ENCODE data around the gene SASH1. TPM values are rescaled to one million over a fixed set of nuclear protein-coding genes. Genes with fewer than 3 reads are reported as not detected.

Gene SASH1
- total RNA-seq, 1 donor from 2014 or later = 0.86 TPM

DNA sequence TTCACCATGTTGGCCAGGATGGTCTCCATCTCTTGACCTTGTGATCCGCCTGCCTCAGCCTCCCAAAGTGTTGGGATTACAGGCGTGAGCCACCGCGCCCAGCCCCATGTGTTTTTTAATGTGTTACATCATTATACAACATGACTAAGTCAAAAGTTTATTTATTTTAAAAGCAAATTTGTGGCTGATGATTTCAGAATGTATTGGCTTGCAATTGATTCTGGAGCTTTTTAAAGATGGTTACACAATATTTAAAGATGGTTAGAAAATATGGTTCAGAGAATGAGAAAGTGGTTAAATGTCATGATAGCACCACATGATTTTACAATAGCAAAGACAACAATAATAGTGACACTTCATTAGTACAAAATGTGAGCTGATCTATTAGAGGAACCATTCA, 80.5 kb downstream of the SASH1 start:
- H3K9me3 Mint-ChIP-seq = no peaks in the 10 kb centered on the region

DNA sequence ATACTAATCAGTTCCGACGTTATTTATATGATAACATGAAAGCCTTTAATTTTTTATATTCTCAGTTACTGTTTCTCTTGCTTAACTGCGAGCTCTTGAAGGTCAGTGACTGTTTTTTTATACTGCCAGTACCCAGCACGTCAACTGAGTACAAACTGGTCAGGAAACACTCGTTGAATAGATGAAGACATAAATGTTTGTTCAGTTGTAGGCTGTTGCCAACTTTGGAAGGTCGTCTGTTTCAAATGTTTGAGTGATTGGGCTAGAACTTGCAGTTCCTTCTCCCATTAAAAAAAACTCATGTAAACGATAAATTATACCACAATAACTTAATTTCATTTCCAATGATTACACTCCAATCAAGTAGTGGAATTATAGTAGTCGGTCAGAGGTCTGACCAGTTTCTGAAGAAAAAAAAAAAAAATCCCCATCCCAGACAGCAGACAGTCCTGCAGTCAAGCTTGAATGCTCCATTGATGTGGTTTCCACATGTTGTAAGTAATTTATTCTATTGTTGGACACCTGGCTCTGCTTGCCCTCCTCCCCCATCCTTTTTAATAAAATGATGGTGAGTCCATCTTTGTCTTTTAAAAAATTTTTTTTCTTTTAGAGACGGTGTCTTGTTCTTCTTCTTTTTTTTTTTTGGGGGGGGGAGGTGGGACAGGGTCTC, 81.1 kb downstream of the SASH1 start:
- peaks cover 4% of the 10 kb centered on the region for H3K4me1 Mint-ChIP-seq (ENCODE audit: low read depth)
- H3K36me3 Mint-ChIP-seq (ENCODE audit: low read depth) = no peaks in the 10 kb centered on the region
- intact Hi-C loops (cut with micrococcal nuclease) = no loop called here
- peaks cover 28% of the 10 kb centered on the region for H3K27me3 Mint-ChIP-seq (ENCODE audit: insufficient read depth)
- DNase-seq (ENCODE audit: low spot score) = no peak
- H3K4me3 Mint-ChIP-seq = no peak overlapping the region
- no peaks in the 10 kb centered on the region for H3K9me3 Mint-ChIP-seq
- no peak overlapping the region for H3K27ac Mint-ChIP-seq

More for the DNA sequence above, 80.5 kb downstream of the SASH1 start:
- Mint-ChIP-seq H3K27ac (no peak overlapping the region), H3K4me1 (ENCODE audit: low read depth) (peaks cover 4% of the 10 kb centered on the region), H3K4me3 (no peak overlapping the region), H3K27me3 (ENCODE audit: insufficient read depth) (peaks cover 28% of the 10 kb centered on the region), H3K36me3 (ENCODE audit: low read depth) (no peaks in the 10 kb centered on the region)
- DNase-seq (ENCODE audit: low spot score) = no peak
- intact Hi-C loops (cut with micrococcal nuclease) = no loop called here

DNA sequence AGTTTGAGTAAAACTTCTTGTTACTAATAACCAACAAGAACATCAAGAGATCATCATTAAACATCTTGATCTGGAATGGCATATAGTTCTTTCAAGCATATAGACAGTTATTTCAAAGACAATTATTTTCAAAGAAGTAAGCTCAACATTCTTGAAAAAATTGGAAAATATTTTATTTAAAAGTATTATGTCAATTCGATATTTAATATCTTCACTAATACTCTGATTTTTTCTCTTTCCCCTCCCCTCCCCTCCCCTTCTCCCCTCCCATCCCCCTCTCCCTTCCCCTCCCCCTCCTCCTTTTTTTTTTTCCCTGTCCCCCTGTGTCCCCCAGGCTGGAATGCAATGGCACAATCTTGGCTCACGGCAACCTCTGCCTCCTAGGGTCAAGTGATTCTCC, 82.8 kb downstream of the SASH1 start:
- peaks cover 22% of the 10 kb centered on the region for H3K27me3 Mint-ChIP-seq (ENCODE audit: insufficient read depth)

DNA sequence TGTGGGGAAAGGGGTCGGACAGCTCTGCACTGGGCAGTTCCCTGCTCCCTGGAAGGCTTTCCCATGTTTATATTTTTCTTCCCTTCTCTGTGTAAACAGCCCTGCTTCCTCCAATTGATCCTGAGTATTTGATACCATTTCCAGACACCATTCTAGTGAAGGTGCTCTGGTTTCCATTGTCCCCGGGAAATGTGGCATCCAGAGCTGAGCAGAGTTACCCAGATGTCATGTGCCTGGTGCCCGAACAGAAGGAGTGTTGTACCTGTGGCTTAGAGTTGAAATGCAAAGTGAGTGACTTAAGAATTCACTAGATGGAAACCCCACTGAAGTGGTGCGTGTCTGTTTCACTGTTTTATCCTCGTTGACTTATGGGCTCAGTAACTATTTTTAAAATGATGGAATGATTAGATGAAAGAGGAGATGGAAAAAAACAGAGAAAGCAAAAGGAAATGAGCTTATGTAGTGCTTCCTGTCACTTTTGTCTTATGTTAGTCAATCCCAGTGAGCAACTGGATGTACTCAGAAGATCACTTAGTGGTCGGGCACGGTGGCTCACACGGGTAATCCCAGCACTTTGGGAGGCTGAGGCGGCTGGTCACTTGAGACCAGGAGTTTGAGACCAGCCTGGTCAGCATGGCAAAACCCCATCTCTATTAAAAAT, 83.8 kb downstream of the SASH1 start:
- Mint-ChIP-seq H3K27ac (no peak overlapping the region), H3K4me3 (no peak overlapping the region), H3K36me3 (ENCODE audit: low read depth) (no peaks in the 10 kb centered on the region), H3K4me1 (ENCODE audit: low read depth) (peaks cover 4% of the 10 kb centered on the region), H3K9me3 (no peaks in the 10 kb centered on the region), H3K27me3 (ENCODE audit: insufficient read depth) (peaks cover 19% of the 10 kb centered on the region)
- intact Hi-C loops (cut with micrococcal nuclease) = no loop called here
- no peak for DNase-seq (ENCODE audit: low spot score)

More for the DNA sequence above, 82.8 kb downstream of the SASH1 start:
- intact Hi-C loops (cut with micrococcal nuclease) = no loop called here
- no peak for DNase-seq (ENCODE audit: low spot score)
- Mint-ChIP-seq H3K36me3 (ENCODE audit: low read depth) (no peaks in the 10 kb centered on the region), H3K9me3 (no peaks in the 10 kb centered on the region), H3K4me1 (ENCODE audit: low read depth) (peaks cover 4% of the 10 kb centered on the region), H3K4me3 (no peak overlapping the region), H3K27ac (no peak overlapping the region)

DNA sequence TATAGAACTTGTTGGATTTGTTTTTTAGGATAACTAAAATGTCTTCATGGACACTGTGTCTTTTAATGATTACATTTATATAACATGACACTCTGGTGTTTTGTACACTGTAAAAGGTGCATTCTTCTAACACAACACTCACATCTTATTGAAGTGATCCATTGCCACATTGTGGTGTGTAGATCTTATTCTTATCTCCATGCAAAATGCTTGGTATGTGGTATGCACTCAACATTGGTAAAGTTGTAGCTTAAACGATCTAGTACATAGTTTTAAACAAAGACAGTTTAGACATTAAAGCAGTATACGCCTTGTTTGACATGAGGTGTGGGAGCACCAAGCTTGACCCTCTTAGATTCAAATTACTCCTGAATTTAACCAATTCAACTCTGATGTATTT, 84.7 kb downstream of the SASH1 start:
- H3K27me3 Mint-ChIP-seq (ENCODE audit: insufficient read depth) = peaks cover 19% of the 10 kb centered on the region
- H3K4me1 Mint-ChIP-seq (ENCODE audit: low read depth) = peaks cover 4% of the 10 kb centered on the region
- no peaks in the 10 kb centered on the region for H3K36me3 Mint-ChIP-seq (ENCODE audit: low read depth)
- H3K9me3 Mint-ChIP-seq = no peaks in the 10 kb centered on the region
- intact Hi-C loops (cut with micrococcal nuclease) = no loop called here
- no peak for DNase-seq (ENCODE audit: low spot score)
- H3K4me3 Mint-ChIP-seq = no peak overlapping the region
- H3K27ac Mint-ChIP-seq = no peak overlapping the region

DNA sequence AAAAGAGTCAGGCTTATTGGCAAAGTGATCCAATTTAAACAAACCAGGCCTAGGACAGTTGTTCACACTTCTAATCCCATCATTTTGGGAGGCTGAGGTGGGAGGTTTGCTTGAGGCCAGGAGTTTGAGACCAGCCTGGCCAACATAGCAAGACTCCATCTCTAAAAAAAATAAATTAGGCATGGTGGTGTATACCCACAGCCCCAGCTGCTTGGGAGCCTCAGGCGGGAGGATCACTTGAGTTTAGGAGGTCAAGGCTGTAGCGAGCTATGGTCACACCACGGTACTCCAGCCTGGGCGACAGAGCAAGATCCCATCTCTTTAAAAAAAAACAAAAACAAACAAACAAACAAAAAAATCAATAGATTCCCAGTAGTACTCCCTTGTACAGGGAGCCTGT, 86.8 kb downstream of the SASH1 start:
- intact Hi-C loops (cut with micrococcal nuclease) = no loop called here
- no peak for DNase-seq (ENCODE audit: low spot score)
- no peak overlapping the region for H3K27ac Mint-ChIP-seq
- H3K27me3 Mint-ChIP-seq (ENCODE audit: insufficient read depth) = peaks cover 3% of the 10 kb centered on the region
- no peak overlapping the region for H3K4me3 Mint-ChIP-seq
- H3K36me3 Mint-ChIP-seq (ENCODE audit: low read depth) = no peaks in the 10 kb centered on the region
- H3K9me3 Mint-ChIP-seq = no peaks in the 10 kb centered on the region
- H3K4me1 Mint-ChIP-seq (ENCODE audit: low read depth) = peaks cover 4% of the 10 kb centered on the region

DNA sequence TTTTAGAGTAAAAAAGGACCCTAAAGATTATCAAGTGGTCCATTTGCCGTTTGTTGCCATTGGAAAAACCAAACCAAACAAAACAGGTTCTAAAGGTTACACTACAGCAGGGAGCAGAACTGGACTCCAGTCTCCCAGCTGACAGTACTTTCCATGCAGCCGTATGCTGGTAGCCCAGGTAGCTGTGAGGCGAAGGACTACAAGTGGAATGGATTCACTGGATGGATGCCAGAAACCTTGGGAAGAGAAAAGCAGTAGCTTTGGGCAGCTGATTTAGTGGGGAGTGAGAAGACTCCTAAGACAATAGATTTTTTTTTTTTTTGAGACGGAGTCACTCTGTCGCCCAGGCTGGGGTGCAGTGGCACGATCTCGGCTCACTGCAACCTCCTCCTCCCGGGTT, 88.3 kb downstream of the SASH1 start:
- H3K4me3 Mint-ChIP-seq = no peak overlapping the region
- H3K27me3 Mint-ChIP-seq (ENCODE audit: insufficient read depth) = peaks cover 3% of the 10 kb centered on the region
- H3K27ac Mint-ChIP-seq = no peak overlapping the region
- intact Hi-C loops (cut with micrococcal nuclease) = no loop called here
- no peaks in the 10 kb centered on the region for H3K9me3 Mint-ChIP-seq
- no peaks in the 10 kb centered on the region for H3K36me3 Mint-ChIP-seq (ENCODE audit: low read depth)
- DNase-seq (ENCODE audit: low spot score) = no peak
- peaks cover 4% of the 10 kb centered on the region for H3K4me1 Mint-ChIP-seq (ENCODE audit: low read depth)

DNA sequence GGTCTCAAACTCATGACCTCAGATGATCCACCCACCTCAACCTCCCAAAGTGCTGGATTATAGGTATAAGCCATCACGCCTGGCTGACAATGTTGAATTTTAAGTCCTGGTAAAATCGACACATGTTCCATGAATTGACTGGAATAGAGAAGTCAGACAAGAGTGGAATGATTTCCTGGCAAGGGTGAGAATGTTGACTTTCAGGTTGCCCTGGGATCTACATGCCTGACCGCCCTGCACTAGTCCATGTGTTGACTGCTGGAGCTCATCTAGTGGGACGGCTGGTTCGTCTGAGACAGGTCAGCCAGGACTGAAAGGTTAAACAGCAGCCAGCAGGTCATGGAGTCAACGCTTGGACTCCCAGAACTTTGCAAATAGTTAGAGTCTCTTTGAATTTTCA, 88.8 kb downstream of the SASH1 start:
- H3K4me3 Mint-ChIP-seq = no peak overlapping the region
- H3K27me3 Mint-ChIP-seq (ENCODE audit: insufficient read depth) = peaks cover under 1% of the 10 kb centered on the region
- no peaks in the 10 kb centered on the region for H3K9me3 Mint-ChIP-seq
- no peak for DNase-seq (ENCODE audit: low spot score)
- intact Hi-C loops (cut with micrococcal nuclease) = no loop called here
- H3K4me1 Mint-ChIP-seq (ENCODE audit: low read depth) = peaks cover 1% of the 10 kb centered on the region
- no peak overlapping the region for H3K27ac Mint-ChIP-seq
- no peaks in the 10 kb centered on the region for H3K36me3 Mint-ChIP-seq (ENCODE audit: low read depth)

DNA sequence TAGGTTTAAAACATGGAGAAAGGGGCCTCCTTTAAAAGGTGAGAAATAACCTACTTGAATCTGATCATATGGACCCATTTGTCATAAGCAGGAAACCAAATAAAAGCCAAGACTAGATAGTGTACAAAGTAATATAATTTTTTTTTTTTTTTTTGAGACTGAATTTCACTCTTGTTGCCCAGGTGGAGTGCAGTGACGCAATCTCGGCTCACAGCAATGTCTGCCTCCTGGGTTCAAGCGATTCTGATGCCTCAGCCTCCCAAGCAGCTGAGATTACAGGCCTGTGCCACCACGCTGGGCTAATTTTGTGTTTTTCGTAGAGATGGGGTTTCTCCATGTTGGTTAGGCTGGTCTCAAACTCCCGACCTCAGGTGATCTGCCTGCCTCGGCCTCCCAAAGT, 89.2 kb downstream of the SASH1 start:
- Mint-ChIP-seq H3K4me1 (ENCODE audit: low read depth) (no peaks in the 10 kb centered on the region), H3K27ac (no peak overlapping the region), H3K4me3 (no peak overlapping the region), H3K9me3 (no peaks in the 10 kb centered on the region), H3K27me3 (ENCODE audit: insufficient read depth) (no peaks in the 10 kb centered on the region), H3K36me3 (ENCODE audit: low read depth) (no peaks in the 10 kb centered on the region)
- intact Hi-C loops (cut with micrococcal nuclease) = no loop called here
- DNase-seq (ENCODE audit: low spot score) = no peak

DNA sequence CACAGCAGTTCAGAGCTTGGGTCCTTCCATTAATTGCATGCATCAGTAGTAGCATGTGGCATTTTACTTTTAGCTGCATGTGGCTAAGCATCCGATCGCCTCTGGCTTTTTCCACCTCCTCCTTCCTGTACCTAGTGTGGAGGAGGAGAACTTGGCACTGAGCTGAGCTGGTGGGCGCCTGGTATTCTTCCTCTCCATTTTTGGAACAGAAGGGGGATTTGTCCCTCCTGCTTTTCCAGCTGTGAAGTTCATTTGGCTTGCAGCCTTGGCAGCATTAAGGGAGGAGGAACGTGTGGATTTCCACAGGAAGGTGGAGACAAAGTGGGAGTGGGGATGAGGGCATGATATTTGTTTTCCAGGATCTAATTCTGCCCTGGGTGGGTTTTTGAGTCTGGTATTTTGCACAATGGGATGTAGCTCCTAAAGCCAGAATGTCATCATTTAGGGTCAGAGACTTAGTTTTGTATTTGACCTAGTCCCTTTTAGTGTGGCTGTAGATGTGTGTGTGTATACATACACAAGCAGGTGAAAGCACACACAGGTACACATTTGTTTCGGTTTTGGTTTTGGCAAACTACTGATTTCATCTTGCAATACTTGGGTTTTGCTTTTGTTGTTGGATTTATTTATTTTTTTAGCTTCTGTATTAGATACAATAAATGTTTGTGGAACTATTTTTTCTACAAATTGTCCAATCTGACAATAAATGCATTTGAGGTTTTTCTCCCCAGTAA, 90.0 kb downstream of the SASH1 start:
- Mint-ChIP-seq H3K4me3 (no peak overlapping the region), H3K9me3 (no peaks in the 10 kb centered on the region), H3K36me3 (ENCODE audit: low read depth) (no peaks in the 10 kb centered on the region), H3K27me3 (ENCODE audit: insufficient read depth) (peaks cover 3% of the 10 kb centered on the region), H3K4me1 (ENCODE audit: low read depth) (no peaks in the 10 kb centered on the region), H3K27ac (no peak overlapping the region)
- intact Hi-C loops (cut with micrococcal nuclease) = no loop called here
- DNase-seq (ENCODE audit: low spot score) = no peak

DNA sequence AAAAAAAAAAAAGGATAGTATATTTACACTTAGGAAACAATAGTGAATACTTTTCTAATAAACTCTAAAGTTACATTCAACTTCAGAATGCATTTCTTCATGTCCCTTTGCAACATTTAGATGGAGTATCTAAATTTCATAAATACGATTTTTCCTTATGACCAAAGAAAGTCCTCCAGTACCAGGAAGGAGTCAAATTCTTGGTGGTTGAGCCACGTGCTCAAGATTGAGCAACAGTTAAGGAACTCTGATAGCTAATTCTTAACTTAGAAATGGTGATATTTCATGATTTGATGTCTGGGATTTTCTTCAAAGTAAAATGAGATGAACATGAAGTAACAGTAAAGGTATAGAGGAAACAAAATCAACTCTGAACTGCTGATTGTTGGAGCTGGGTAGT, 92.7 kb downstream of the SASH1 start:
- no peaks in the 10 kb centered on the region for H3K4me1 Mint-ChIP-seq (ENCODE audit: low read depth)
- intact Hi-C loops (cut with micrococcal nuclease) = no loop called here
- no peak for DNase-seq (ENCODE audit: low spot score)
- H3K36me3 Mint-ChIP-seq (ENCODE audit: low read depth) = no peaks in the 10 kb centered on the region
- H3K4me3 Mint-ChIP-seq = no peak overlapping the region
- no peak overlapping the region for H3K27ac Mint-ChIP-seq
- H3K27me3 Mint-ChIP-seq (ENCODE audit: insufficient read depth) = peaks cover 6% of the 10 kb centered on the region
- no peaks in the 10 kb centered on the region for H3K9me3 Mint-ChIP-seq

DNA sequence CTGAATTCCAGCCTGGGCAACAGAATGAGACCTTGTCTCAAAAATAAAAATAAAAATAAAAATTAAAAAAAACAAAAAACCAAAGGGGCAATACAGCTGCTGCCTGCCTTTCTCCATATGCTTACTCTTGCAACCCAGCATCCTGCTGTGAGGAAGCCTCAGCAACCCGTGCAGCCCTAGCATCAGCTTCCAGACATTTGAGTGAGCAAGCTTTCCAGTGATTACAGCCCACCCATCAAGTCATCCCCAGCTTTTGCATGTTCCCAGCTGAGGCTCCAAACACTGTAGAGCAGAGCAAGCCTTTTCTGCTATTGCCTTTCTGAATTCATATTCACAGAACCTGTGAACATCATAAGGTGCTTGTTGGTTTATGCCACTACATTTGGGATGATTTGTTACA, 93.8 kb downstream of the SASH1 start:
- no peak for DNase-seq (ENCODE audit: low spot score)
- Mint-ChIP-seq H3K36me3 (ENCODE audit: low read depth) (no peaks in the 10 kb centered on the region), H3K4me1 (ENCODE audit: low read depth) (peaks cover 6% of the 10 kb centered on the region), H3K27me3 (ENCODE audit: insufficient read depth) (peaks cover 7% of the 10 kb centered on the region), H3K4me3 (no peak overlapping the region), H3K27ac (no peak overlapping the region), H3K9me3 (no peaks in the 10 kb centered on the region)
- intact Hi-C loops (cut with micrococcal nuclease) = no loop called here

DNA sequence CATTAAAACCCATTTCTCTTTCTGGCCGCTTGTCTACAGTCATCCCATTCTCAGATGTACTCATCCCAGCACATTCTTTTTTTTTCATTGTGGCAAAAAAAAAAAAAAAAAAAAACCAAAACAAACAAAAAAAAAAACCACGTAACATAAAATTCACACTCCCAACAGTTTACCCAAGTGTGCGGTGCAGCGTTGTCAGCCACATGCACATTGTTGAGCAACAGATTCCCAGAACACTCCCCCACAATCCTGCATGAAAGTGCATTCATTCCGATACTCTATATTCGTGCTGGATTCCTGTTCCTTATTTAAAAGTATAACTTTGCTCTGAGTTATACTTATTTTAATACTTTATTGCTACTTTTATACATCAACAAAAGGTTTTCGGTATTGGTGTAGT, 96.0 kb downstream of the SASH1 start:
- no peak overlapping the region for H3K4me3 Mint-ChIP-seq
- intact Hi-C loops (cut with micrococcal nuclease) = no loop called here
- H3K27ac Mint-ChIP-seq = no peak overlapping the region
- no peak for DNase-seq (ENCODE audit: low spot score)
- H3K4me1 Mint-ChIP-seq (ENCODE audit: low read depth) = peaks cover 12% of the 10 kb centered on the region
- H3K36me3 Mint-ChIP-seq (ENCODE audit: low read depth) = no peaks in the 10 kb centered on the region
- no peaks in the 10 kb centered on the region for H3K9me3 Mint-ChIP-seq
- peaks cover 7% of the 10 kb centered on the region for H3K27me3 Mint-ChIP-seq (ENCODE audit: insufficient read depth)

Measured in activated T-helper 1 cell treated with anti-CD3 and anti-CD28 coated beads, Interleukin-12 subunit alpha, Interleukin-12 subunit beta, Interleukin-2, Interleukin-4 antibody, amounts not matched to agents 30 ng/mL and 10 ng/mL and 1 ng/mL, durations not matched to agents 14 hours and 24 hours and 36 hours (primary cell).